GDM1 (cell line): Measurements from ENCODE around the gene TIE1.

Experiments used
- DNase-seq: peaks from one replicate; lab custom pipeline; 2025; lab: John Stamatoyannopoulos, UW

TIE1 gene

GRCh38 chr1:43312663-43313515 is 12.1 kb downstream of the TIE1 start:
- no peak for DNase-seq

DNA sequence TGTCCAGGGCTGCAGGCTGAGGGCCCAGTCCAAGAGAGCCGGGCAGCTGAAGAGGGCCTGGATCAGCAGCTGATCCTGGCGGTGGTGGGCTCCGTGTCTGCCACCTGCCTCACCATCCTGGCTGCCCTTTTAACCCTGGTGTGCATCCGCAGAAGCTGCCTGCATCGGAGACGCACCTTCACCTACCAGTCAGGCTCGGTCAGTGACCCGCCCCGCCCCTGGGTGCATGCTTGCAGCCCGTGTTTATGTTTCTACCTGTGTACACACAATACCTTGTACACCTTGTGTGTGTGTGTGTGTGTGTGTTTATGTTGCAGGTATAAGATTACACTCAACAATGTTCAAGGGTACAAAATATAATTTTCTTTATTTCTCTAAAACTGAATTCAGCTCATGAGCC is 13.0 kb downstream of the TIE1 start:
- no peak for DNase-seq

- DNase-seq: no peak
Observed at GRCh38 chr1:43314233-43314632, 13.5 kb downstream of the TIE1 start.

DNA sequence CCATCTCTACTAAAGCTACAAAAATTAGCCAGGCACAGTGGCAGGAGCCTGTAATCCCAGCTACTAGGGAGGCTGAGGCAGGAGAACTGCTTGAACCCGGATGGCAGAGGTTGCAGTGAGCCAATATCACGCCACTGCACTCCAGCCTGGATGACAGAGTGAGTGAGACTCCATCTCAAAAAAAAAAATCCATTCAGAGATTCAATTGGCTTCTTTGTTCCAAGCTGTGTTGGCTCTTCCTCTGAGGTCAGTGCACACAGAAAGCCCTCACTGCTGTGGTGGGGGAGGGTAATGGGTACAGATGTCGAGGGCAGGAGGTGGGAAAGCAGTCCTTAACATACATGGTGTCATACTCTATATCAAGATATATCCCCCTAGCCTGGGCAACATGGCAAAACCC is 14.7 kb downstream of the TIE1 start:
- DNase-seq: no peak

GRCh38 chr1:43315963-43316737 is 15.4 kb downstream of the TIE1 start:
- no peak for DNase-seq

DNA sequence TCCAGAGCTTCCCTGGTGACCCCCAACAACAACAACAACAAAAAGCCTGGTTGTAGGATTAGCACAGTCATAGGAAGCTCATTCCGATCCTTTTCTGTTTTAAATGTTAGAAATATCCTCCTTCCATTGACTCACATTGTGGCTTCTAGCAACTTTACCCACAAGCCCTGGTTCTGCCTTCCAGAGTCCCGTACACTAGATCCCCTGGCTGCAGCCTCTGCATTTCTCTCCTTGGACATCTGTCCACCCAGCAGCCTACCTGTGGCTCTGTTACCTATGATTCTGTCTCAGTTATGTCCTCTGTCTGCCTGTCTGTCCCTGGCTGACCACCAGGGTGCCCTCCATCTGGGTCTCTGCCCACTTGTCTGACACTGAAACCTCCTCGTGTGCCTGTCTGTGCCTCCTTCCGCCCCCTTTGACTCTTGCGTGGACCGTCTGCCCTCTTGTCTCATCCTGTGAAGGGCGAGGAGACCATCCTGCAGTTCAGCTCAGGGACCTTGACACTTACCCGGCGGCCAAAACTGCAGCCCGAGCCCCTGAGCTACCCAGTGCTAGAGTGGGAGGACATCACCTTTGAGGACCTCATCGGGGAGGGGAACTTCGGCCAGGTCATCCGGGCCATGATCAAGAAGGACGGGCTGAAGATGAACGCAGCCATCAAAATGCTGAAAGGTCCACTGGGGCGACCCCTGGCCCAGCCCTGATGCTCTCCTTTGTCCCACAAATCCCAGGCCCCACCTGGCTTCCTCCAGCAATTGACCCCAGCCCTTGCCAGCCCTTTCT is 16.1 kb downstream of the TIE1 start:
- DNase-seq: no peak

GRCh38 chr1:43317817-43318471 is 17.2 kb downstream of the TIE1 start:
- DNase-seq: no peak

DNA sequence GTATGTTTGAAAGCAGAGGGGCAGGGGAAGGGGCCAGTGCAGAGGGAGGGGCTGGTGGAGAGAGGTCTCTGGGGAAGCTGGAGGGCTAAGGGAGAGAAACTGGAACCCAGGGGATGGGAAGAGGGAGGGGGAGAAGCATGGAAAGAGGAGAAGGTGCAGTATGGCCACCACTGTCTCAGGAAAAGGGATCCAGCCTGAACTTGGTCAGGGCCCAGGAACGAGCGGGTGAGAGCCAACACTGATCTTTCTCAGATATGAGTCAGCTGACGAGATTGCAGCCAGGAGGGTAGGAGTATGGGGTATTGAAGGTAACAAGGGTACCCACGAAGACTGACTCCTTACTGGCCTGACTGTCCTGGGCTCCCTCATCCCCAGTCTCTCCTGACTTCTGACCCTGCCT is 18.0 kb downstream of the TIE1 start:
- no peak for DNase-seq

- no peak for DNase-seq
Observed at GRCh38 chr1:43319288-43319687, 18.5 kb downstream of the TIE1 start.

DNA sequence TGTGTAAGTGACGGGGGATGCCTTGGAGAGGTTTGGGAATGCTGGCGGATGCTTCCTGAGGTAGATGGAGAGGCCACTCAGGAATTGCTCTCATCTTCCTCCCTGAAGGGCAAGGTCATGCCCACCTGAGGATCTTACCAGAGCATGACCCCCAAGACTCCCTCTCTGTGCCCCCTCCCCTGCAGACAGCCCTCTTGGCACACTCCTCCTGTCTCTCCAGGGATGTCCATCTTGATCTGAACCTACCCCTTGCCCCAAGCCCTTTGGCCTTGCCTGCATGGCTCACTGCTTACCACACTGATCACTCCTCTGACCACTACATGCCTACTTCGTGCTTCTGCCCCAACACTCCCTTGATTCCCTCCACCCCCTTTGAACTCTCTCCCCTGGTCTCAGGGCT is 19.0 kb downstream of the TIE1 start:
- DNase-seq: no peak

- no peak for DNase-seq
Observed at GRCh38 chr1:43321331-43321891, 20.6 kb downstream of the TIE1 start.

DNA sequence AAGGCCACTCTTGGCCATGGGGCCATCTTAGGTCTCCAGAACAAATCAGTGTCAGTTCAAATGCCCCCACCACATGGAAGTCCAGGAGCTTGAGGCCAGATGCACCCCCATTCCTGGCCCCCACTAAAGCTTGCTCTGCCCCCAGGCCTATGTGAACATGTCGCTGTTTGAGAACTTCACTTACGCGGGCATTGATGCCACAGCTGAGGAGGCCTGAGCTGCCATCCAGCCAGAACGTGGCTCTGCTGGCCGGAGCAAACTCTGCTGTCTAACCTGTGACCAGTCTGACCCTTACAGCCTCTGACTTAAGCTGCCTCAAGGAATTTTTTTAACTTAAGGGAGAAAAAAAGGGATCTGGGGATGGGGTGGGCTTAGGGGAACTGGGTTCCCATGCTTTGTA is 21.7 kb downstream of the TIE1 start:
- DNase-seq: no peak

- DNase-seq: peak; percentile 37
Observed at GRCh38 chr1:43324810-43325209, 24.0 kb downstream of the TIE1 start.

DNA sequence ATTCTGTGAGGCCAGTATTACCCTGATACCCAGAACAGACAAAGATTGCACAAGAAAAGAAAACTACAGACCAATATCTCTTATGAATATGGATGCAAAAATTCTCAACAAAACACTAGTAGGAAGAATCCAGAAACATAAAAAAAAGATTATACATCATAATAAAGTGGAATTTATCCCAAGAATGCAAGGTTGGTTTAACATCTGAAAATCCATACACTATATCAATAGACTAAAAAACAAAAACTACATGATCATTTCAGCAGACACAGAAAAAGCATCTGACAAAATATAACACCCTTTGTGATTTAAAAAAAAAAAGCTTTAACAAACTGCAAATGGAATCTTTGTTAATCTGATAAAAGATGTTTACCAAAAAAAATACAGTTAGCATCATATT is 24.6 kb downstream of the TIE1 start:
- DNase-seq: no peak

DNA sequence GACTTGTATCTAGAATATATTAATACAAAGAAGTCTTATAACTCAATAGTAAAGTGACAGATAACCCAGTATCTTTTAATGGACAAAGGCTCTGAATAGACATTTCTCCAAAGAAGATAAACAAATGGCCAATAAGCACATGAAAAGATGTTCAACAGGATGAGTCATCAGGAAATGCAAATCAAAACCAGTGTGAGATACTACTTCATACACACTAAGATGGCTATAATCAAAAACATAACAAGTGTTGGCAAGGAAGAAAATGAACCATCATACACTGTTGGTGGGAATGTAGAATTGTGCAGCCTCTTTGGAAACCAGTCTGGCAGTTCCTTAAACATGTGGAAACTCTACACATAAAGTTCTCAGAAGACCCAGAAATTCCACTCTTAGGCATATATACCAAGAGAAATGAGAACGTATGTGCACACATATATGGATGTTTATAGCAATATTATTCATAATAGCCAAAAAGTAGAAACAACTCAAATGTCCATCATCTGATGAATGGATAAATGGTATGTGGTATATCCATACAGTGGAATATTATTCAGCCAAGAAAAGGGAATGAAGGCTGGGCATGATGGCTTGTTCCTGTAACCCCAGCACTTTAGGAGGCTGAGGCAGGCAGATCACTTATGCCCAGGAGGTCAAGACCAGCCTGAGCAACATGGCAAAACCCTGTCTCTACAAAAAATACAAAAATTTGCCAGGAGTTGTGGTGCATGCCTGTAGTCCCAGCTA is 26.9 kb downstream of the TIE1 start:
- DNase-seq: no peak

DNA sequence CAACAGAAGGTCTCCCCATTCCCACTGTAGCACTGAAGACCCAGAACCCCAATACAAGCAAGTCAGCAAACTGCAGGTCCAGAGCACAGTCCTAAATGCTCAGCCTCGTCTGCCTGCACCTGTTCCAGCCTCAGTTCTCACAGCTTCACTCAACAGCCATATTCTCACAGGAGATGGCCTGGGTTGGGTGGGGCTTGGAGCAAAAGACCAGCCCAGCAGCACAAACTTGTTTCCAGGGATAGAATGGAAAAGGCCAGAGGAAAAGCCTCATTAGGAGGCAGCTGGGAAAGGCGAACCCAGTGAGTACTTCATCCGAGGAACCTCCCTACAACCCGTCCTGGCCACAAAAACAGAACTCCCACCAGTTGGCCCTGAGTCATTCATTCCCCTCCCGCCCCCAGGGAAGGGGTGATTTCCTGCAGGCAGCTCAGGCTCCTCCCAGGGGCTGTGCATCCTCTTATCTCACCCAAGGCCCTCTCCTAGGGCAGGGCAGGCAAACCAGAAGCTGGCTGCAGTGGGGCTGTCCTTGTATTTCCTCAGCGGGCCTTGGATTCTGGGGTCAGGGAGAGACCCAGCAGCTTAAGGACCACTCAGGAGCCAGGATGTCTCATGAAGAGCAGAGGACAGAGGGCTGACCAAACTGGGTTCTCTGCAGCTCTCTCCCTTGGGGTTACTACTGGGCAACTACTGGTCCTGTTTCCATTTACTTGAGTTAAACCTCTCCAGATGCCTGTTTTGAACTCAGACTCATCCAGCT is 29.4 kb downstream of the TIE1 start:
- peak; percentile 86 for DNase-seq

DNA sequence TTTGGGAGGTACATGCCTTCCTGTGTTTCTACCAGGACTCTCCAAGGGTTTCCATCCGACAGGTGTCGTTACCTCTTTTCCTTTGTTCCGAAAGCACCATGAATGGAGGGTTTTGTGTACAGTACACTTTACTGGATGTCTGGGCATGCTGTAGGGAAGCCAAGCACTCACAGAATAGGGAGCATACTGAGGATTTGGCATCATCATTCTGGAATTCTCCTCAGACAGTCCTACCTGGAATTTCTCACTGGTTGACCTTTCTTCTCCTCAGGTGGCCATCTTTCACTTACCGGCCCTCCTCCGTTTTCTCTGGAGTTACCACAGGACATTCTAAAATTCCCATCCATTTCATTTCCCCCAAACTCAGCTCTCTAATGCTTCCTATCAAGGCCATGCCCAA is 30.9 kb downstream of the TIE1 start:
- DNase-seq: no peak

DNA sequence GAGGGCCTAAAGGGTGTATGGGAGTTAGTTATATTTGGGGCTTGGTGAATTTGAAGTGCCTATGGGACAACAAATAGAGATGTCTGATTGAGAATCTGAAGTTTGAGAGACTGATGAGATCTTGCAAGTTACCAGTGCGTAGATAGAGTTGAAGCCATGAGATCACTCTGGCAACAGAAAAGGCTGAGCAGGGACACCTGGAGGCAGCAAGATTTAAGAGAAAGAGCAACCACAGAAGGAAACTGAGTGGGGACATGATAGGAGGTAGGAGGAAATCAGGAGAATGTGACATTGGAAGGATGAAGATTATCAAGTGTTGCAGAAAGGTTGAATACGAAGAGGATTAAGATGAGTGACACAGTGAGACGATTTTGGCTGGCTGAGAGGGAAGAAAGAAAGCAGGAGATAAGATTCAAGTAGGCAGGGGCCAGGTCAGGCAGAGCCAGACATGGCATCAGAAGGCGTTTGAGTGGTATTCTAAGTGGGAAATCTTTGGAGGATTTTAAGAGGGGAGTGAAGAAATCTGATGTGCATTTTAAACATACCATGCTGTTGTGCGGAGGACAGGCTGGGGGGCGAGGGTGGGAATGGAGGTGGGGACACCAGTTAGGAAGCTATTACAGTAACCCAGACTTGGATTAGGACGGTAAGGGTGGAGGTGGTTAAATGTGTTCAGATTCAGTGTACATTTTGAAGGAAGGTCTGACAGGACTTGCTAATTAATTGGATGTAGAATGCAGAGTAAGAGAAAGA is 33.8 kb downstream of the TIE1 start:
- DNase-seq: peak; percentile 16

- DNase-seq: peak; percentile 83
Observed at GRCh38 chr1:43337588-43337987, 36.8 kb downstream of the TIE1 start, which contains the start of gene MPL. Gene MPL (plus strand): TSS chr1:43337818. CDS start chr1:43337849, 31 bp downstream.
